GM12892 (cell line): ENCODE data around the gene XKR8.

Source experiments
- POLR2A ChIP-seq: IDR thresholded peaks from 2 replicates; pipeline ENCODE4 v1.6.1; 2011; ENCODE audit warnings: low read depth, low read length, control low read depth
- TAF1 ChIP-seq: IDR thresholded peaks from 2 replicates; pipeline ENCODE4 v1.6.1; 2011; ENCODE audit warnings: low read depth, mild to moderate bottlenecking, control low read depth, low read length, borderline replicate concordance

DNA sequence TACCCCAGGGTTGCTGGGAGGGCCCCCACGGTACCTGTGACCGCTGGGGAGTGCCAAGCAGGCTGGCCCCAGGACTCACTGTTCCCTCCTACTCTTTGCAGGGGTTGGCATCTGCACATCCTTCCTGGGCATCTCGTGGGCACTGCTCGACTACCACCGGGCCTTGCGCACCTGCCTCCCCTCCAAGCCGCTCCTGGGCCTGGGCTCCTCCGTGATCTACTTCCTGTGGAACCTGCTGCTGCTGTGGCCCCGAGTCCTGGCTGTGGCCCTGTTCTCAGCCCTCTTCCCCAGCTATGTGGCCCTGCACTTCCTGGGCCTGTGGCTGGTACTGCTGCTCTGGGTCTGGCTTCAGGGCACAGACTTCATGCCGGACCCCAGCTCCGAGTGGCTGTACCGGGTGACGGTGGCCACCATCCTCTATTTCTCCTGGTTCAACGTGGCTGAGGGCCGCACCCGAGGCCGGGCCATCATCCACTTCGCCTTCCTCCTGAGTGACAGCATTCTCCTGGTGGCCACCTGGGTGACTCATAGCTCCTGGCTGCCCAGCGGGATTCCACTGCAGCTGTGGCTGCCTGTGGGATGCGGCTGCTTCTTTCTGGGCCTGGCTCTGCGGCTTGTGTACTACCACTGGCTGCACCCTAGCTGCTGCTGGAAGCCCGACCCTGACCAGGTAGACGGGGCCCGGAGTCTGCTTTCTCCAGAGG lies 6.8 kb downstream of the XKR8 start:
- TF ChIP-seq POLR2A (no peak), TAF1 (no peak)
